Stimulated activated CD8-positive, alpha-beta memory T cell treated with anti-CD3 and anti-CD28 coated beads, Interleukin-2, amount 100 ng/mL, for 1 hour (primary cell): ENCODE results near the gene CEBPA.

Experiments
- DNase-seq, 2 donors: peaks; one replicate each; pipeline ENCODE4 v3.0.0-alpha.2; 2020; ENCODE audit warnings: low read depth in 2 of 2

The CEBPA gene

DNA sequence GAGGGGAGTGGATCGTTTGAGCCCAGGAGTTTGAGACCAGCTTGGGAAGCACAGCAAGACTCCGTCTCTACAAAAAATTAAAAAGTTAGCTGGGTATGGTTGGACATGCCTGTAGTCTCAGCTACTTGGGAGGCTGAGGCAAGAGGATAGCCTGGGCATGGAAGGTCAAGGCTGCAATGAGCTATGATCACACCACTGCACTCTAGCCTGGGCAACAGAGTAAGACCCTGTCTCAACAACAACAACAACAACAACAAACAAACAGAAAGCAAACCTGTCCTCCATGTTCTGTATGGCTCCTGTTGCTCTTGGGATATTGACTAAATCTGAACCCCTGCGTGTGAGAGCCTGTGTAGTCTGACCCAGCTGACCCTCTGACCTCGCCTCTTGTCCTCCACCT is 14.9 kb downstream of the CEBPA start:
- DNase-seq = no peak

GRCh38 chr19:33286899-33287298 is 15.4 kb downstream of the CEBPA start:
- no peak for DNase-seq

- no peak for DNase-seq
Measured at GRCh38 chr19:33285441-33285927, 16.9 kb downstream of the CEBPA start.

DNA sequence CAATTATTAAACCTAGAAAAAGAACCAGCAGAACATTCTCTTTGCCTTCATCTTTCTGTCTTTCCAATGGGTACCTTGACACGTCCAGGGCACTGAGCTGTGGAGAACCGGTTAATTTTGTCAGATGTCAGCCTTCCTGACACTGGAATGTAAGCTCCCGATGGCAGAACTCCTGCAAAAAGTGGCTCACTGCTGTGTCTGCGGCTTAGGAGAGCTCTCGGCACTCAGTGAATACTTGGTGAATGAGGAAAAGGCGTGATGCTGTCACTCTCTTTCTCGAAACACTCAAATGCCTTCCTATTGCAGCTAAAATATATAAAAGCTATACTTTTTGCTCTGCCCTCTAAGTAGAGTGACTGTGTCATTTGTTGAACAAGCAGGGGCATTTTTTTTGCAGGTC is 17.6 kb downstream of the CEBPA start:
- no peak for DNase-seq

DNA sequence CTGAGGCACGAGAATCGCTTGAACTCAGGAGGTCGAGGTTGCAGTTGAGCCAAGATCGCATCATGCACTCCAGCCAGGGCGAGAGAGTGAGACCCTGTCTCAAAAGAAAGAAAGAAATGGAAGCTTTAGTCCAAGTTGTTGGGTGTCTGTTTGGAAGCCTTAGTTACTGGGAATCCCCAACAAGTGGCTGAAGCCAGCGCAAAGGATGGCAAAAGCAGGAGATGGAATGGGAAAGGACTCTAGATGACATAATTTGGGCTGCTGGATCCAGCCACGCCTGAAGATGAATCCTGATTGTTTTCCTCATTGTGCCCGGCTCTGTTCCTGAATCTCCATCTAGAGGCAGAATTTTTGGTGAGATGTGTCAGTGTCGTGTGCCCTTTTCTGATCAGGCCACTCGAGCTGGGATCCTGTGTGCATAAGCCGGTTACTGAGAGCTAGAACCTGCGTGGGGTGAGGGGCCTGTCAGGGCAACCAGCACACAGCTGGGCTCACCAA is 18.1 kb downstream of the CEBPA start:
- DNase-seq = no peak

GRCh38 chr19:33283589-33283988 is 18.7 kb downstream of the CEBPA start:
- DNase-seq = no peak

- DNase-seq = no peak
Measured at GRCh38 chr19:33282036-33282671, 20.2 kb downstream of the CEBPA start.

DNA sequence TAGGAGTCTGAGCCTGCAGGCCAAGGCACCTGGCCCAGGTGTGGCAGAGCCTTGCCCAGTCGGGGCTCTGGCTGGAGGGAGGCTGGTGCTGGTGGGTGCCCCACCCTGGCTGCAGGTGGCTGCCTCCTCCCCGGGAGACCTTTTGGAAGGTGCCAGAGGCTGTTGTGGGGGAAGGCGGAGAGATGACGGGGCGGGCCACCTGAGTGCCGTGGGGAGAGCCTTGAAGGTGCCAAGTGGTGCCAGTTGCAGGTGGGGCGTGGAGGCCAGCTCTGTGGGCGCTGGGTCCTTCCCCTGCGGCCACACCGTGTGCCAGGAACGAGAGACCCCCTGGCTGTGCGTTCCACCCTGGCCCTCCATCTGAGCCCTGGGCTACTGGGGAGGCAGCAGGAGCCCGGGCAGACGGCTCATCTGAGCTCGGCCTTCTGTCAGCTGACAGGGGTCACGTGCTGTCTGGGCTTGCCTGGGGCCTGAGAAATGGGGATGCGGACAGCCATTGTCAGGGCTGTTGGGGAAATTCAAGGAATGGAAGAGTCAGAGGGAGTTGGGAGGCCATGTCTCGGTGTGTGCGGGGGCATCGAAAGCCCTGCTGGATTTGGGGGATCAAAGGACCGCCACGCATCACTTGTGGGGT is 20.9 kb downstream of the CEBPA start:
- no peak for DNase-seq

DNA sequence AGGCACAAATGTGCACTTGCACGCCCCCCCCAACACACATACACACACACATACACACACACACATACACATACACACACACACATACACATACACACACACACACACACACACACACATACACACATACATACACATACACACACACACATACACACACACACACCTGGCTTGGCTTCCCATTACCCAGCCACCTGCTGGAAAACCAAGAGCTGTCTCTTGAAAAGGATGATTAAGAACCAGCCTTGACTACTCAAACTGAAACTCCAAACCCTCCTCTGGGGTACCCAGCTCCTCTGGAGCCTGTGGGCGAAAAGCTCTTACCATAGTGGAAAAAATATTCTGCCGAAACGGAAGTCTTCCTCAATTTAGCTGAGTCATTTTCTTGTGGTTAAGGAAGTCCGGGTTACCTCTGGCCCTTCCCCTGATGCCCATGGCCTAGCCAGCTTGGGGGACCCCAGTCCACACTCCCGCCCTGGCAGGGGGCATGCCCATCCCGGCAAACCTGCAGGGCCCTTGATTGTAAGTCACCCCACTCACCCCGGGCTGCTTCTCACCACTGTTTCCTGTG is 21.9 kb downstream of the CEBPA start:
- no peak for DNase-seq

GRCh38 chr19:33279430-33280350 is 22.6 kb downstream of the CEBPA start:
- DNase-seq = no peak

- DNase-seq = no peak
Measured at GRCh38 chr19:33278403-33279269, 23.7 kb downstream of the CEBPA start.

- no peak for DNase-seq
Measured at GRCh38 chr19:33278023-33278402, 24.3 kb downstream of the CEBPA start.

GRCh38 chr19:33277434-33277833 is 24.9 kb downstream of the CEBPA start:
- no peak for DNase-seq

DNA sequence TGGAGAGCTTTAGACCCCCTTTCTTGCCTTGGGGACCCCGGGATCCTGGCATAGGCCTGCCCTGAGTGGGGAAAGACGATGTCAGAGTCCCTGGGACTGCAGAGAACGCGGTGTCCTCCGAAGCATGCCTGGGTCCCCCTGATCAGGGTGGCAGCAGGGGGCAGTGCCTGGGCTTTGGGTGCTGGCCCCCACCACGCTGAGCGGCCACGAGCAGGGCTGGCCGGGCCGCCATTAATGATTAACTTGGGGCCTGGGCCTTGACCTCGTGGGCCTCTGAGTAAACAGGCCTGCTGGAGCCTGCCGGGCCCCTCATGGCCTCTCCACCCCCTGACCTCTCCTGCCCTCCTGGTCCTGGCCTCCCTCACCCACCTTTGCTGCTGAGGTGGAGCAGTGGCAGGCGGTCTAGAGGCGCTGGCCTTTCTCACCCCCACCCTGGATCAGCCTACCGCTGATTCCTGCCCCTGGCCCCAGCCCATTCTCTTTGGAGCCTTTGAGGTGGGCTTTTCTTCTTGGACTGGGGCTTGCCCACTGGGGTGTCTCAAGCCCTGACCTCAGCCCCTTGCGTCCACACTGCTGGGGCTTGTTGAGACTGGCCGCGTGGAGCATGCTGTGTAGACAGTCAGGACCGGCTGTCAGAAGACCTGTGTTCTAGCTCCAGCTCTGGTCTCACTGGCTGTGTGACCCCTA is 26.3 kb downstream of the CEBPA start:
- no peak for DNase-seq

DNA sequence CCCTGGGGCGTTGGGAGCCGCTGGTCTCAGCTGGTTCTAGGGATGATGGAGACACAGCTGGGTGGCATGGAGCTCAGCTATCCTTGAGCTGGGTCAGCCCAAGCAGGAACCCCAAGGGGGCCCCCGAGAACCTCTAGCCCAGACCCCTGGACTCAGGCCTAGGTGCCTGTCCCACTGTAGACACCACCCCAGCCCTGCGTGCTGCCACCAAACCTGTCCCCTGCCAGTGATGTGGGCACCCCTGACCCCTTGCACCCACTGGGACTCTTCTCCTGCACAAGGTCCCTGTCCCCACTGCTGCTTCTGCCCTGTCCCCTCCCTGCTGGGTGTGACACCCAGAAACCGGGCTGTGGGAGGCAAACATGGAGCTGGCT is 26.8 kb downstream of the CEBPA start:
- DNase-seq = no peak

- no peak for DNase-seq
Measured at GRCh38 chr19:33274663-33275558, 27.4 kb downstream of the CEBPA start.

- no peak for DNase-seq
Measured at GRCh38 chr19:33273881-33274662, 28.3 kb downstream of the CEBPA start.

GRCh38 chr19:33273065-33273736 is 29.1 kb downstream of the CEBPA start:
- no peak for DNase-seq
